ENCODE measurements around the gene WNT9A.
"Not testable (repeated sequence)": the region's sequence is repeated elsewhere in the genome, so short reads cannot be mapped to it uniquely, and the experiment has no call there.

WNT9A gene

DNA sequence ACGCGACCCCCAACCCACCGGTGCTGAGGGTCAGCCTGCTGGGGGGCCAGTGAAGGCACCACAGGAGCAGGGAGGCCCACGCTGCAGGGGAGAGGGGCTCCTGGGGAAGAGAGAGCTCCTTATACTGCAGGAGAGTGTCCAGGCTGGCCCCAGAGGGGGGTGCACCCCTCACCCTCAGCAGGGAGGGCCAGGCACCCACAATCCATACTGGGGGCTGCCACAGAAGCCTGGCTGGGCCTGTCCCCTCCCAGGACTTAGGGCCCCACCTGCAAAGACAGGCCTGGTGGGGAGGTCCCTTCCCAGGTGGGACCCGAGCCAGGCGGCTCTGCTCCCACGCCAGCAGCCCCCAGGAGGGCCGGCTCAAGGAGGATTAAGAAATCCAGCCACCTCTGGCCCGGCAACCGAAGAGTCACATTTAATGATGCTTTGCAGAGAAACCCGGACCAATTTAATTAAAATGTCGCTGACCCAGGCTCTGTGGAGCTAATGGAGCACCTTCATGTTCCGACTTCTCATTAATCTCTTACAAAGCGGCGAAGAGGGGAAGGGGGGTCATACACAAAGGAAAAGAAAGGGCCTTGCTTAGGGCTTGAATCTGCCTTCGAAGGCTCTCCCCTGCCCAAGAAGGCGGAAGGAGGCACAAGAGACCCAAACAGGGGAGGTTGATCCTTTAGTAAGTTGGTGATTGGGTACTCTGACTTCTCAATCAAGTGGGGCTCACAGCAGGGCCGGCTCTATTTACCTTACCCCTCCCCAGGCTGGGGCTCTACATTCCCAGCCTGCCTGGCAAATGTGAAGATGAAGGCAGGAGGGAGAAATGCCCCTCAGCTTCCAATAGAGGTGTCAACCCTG lies 25.0 kb downstream of the WNT9A start:
- DNase-seq: no peak

DNA sequence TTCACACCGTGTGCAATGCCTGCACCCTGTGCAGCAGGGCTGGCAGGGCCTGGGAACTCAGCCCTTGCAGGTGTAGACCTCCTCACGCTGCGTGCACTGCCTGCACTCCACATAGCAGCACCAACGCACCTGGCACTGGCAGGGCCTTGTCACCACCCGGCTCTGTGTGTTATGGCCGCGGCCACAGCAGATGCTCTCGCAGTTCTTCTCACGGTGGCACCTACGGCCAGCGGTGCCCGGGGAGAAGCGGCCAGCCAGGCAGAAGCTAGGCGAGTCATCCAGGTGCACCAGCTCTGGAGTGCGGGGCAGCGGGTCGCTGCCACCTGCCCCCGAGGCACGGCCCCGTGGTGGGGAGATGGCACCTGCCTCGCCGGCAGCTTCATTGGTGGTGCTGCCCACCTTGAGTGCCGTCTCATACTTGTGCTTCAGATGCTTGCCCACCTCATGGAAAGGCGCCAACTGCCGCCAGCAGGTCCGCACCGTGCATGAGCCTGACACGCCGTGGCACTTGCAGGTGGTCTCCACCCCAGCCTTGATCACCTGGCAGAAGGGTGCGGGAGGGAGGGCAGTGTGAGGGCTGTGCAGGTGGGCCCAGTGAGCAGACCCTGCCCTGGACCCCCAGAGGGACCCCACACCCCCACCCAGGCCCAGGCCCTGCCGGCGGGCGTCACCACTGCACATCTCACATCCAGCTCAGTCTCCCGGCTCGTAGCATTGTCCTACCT lies 26.1 kb downstream of the WNT9A start:
- no peak for DNase-seq

DNA sequence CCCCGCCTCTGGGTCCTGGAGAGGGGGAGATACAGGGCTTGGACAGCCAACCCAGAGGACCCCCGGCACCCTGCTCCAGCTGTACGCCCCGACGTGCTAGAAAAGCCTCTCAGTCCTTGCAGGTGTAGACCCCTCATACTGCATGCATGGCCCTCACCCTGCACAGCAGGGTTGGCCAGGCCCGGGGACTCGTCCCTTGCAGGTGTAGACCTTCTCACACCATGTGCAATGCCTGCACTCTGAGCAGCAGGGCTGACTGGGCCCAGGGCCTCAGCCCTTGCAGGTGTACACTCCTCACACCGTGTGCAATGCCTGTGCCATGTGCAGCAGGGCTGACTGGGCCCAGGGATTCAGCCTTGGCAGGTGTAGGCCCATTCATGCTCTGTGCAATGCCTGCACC lies 26.8 kb downstream of the WNT9A start:
- DNase-seq: no peak

DNA sequence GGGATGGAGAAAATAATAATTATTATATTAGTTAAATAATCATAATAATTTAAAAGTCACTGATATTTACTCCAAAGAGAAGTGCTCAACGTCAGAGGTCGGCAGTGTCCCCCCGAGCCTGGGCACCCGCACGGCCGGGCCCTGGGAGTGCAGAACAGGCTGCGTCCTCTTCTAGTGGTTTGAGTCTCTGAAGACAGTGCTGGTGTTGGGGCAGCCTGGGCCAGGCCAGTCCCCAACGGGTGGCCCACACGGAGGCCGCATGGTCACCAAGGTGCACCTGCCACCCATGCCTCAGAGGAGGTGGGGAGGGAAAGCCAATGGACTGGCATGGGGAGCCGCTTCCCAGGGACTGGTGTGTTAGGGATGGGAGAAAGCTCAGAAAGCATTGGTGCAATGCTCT lies 27.3 kb downstream of the WNT9A start:
- no peak for DNase-seq

- DNase-seq: peak; percentile 80
Observed at GRCh38 chr1:227919906-227920305, 27.8 kb downstream of the WNT9A start.

GRCh38 chr1:227918736-227919135 lies 29.0 kb downstream of the WNT9A start:
- DNase-seq: no peak

DNA sequence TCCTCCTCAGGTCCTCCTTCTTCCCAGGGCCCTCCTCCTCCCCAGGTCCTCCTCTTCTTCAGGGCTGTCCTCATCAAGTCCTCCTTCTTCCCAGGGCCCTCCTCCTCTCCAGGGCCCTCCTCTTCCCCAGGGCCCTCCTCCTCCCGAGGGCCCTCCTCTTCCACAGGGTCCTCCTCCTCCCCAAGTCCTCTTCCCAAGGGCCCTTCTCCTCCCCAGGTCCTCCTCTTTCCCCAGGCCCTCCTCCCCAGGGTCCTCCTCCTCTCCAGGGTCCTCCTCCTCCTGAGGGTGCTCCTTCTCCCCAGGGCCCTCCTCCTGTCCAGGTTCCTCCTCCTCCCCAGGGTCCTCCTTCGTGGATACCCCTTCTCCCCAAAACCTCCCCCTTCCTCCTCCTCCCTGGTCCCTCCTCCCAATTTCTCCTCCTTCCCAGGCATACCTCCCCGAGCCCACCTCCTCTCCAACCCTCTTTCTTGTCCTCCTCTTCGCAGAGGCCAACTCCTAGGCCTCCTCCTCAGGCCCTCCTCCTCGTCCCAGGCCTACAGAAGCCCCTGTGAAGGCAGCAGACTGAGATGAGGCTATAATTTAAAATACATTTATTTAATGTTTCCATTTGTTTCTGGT lies 29.5 kb downstream of the WNT9A start:
- no peak for DNase-seq

GRCh38 chr1:227917081-227917950 lies 30.4 kb downstream of the WNT9A start:
- DNase-seq: no peak

DNA sequence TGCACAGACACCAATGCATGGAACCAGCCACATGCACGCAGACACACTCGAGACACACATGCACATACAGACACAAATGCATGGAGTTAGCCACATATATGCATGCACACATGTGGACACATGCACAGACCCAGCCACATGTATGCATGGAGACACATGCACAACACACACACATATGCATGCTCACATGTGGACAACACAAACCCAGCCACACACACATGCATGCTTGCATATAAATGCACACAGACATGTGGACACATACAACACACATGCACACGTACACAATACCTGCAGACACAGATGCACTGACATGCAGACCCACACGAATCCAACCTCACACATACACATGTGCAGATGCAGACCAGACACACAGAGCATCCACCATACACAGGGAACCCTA lies 31.1 kb downstream of the WNT9A start:
- DNase-seq: no peak

DNA sequence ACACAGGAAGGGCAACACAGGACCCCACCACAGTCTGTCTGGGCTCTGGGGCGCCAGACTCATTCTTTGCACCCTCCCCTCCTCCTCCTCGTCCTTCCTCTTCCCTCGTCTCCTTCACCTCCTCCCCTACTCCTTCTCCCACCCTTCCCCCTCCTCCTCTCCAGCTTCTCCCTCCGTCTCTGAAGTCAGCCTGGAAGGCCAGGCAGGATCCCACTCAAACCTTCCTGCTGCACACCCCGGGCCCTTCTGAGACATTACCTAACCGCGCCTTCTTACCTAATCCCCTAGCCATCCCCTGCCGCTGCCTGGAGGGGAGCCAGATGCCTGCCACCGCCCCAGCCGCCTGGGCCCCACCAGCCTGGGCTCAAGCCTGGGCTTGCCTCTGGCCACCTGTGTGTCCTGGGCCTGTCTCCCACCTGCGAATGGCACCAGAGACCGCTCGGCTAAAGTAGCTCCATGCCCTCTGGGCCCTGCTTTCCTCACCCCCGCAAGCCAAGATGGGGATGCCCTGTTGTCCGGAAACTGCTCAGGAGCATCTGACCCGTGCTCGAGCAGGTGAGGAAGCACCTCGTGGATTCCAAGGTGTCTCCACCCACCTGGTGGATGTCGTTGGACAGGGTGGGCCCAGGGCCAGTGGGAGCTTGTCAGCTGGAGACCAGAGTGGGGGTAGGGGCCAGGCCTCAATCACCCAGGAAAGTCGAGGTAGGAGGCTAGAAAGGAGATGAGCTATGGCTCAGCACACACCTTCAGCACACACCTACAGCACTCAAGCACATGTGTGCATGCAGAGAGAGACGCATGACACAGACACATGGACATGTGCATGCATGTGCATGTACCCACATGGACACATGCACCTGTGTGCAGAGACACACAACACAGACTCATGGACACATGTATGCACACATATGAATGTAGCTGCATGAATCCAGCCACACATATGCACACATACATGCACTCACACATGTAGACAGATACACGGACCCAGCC lies 31.9 kb downstream of the WNT9A start:
- peak; percentile 80 for DNase-seq

- no peak for DNase-seq
Observed at GRCh38 chr1:227914801-227915563, 32.8 kb downstream of the WNT9A start.

- DNase-seq: peak; percentile 76
Observed at GRCh38 chr1:227913764-227914721, 33.7 kb downstream of the WNT9A start.

DNA sequence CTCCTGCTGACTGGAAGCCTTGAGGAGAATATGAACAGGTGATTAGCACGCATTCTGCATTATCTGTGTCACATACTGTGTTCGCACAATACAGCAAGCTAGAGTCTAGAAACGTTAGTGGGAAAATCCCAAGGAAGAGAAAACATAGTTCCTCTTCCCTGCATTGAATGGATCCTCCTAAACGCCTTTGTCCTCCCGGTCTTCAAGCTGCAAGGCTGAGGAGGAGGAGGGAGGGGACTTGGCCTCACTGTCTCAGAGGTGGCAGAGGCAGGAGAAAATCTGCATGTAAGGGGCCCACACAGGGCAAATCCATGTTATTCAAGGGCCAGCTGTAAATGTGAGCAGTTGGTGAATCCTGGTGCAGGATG lies 34.4 kb downstream of the WNT9A start:
- peak; percentile 26 for DNase-seq

DNA sequence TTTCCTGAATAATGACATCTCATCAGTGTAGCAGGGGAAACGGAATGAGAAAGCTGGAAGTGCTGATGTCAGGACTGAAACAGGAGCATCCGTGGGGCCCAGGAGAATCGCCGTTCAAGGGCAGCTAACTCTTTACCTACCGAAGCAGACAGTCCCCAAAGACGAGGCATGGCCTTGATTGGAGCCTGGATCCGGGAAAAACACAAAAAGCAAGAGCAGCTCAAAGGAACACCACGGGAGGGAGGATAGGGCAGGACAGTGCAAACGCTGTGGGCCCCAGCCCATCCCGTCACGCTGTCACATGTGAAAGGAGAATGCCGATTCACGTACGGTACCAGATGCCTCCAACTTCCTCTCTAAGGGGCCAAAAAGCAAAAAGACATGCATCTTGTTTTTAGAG lies 34.9 kb downstream of the WNT9A start:
- no peak for DNase-seq

- DNase-seq: no peak
Observed at GRCh38 chr1:227911376-227911775, 36.4 kb downstream of the WNT9A start.

- DNase-seq: no peak
Observed at GRCh38 chr1:227910511-227911153, 37.1 kb downstream of the WNT9A start.

GRCh38 chr1:227909923-227910328 lies 37.8 kb downstream of the WNT9A start:
- not testable (repeated sequence) for DNase-seq

GRCh38 chr1:227909188-227909587 lies 38.5 kb downstream of the WNT9A start:
- no peak for DNase-seq

DNA sequence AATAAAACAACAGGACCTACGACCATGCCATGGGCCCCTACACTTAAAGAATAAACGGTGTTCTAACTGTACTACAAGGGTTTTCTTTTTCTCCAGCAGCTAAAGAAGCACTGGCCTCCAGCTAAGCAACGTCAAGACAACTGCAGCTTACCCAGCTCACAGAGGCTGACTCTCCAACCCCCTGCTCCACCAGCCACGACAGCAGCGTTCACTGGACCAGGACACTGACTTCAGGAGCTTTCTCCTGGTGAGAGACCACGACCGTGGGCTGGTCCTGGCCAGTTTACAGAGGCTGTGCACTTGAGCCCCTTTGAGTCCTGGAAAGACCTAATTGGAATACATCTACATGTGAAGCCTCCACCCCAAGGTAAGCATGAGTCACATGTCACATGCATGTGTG lies 39.4 kb downstream of the WNT9A start:
- no peak for DNase-seq

Measured in NCI-H2171 treated with DMSO at 0.1 percent for 48 hours (cell line).